HepG2 (cell line): Measurements from ENCODE around the gene TNFAIP3. TPM values are rescaled to one million over a fixed set of nuclear protein-coding genes. Genes with fewer than 3 reads are reported as not detected.
A peak's percentile ranks its signal among the peaks of the same experiment; 100 is the strongest.

Source experiments
- ATF7 ChIP-seq, 2 experiments: fragments of 450-650 bp in 1 of 2; sonication (generic) in 1 of 2; formaldehyde crosslinking in 1 of 2; IDR thresholded peaks; 2 replicates each; pipeline versions ENCODE4 v1.4.0 to v1.6.1; 2016 to 2020; ENCODE audit warnings: antibody characterized with exemption in 1 of 2, mild to moderate bottlenecking in 1 of 2, missing genetic modification reagents in 1 of 2
- CBFB ChIP-seq: sonication (generic); formaldehyde crosslinking; IDR thresholded peaks from 2 replicates; pipeline ENCODE4 v1.4.0; 2020; ENCODE audit warnings: missing genetic modification reagents
- ELF1 ChIP-seq: sonication (generic); formaldehyde crosslinking; IDR thresholded peaks from 2 replicates; pipeline ENCODE4 v1.4.0; 2020; ENCODE audit warnings: missing genetic modification reagents
- HNF4G ChIP-seq, 2 experiments: sonication (generic) in 1 of 2; formaldehyde crosslinking in 1 of 2; IDR thresholded peaks; 2 replicates each; pipeline versions ENCODE4 v1.4.0 to v1.6.1; 2011 to 2020; ENCODE audit warnings: borderline replicate concordance in 2 of 2, low read depth in 2 of 2, mild to moderate bottlenecking in 2 of 2, low read length in 1 of 2, missing genetic modification reagents in 1 of 2, moderate library complexity in 1 of 2
- KLF15 ChIP-seq: sonication (generic); formaldehyde crosslinking; IDR thresholded peaks from 2 replicates; pipeline ENCODE4 v1.8.1; 2023; ENCODE audit warnings: borderline replicate concordance, mild to moderate bottlenecking, inconsistent platforms, missing genetic modification reagents, mixed read lengths
- KLF6 ChIP-seq: IDR thresholded peaks from 2 replicates; pipeline ENCODE4 v1.8.0; 2016; ENCODE audit warnings: missing biosample characterization, missing genetic modification reagents
- PAX8 ChIP-seq: sonication (generic); formaldehyde crosslinking; IDR thresholded peaks from 2 replicates; pipeline ENCODE4 v1.8.0; 2022; ENCODE audit warnings: mild to moderate bottlenecking, missing genetic modification reagents, borderline replicate concordance
- PHF8 ChIP-seq: sonication (generic); formaldehyde crosslinking; IDR thresholded peaks from 2 replicates; pipeline ENCODE4 v1.5.0; 2020; ENCODE audit warnings: missing genetic modification reagents
- RBM39 ChIP-seq: fragments of 200-400 bp; formaldehyde crosslinking; IDR thresholded peaks from one replicate; pipeline ENCODE4 v1.6.1; 2018; ENCODE audit warnings: antibody characterized with exemption, mild to moderate bottlenecking, low read depth, low read length; ENCODE audit not compliant: poor library complexity, severe bottlenecking
- SIX4 ChIP-seq: sonication (generic); formaldehyde crosslinking; IDR thresholded peaks from 2 replicates; pipeline ENCODE4 v1.4.0; 2020; ENCODE audit warnings: missing genetic modification reagents
- SSRP1 ChIP-seq: IDR thresholded peaks from 2 replicates; pipeline ENCODE4 v1.6.1; 2016; ENCODE audit warnings: control low read depth
- TCF12 ChIP-seq, 2 experiments: fragments of 450-650 bp in 1 of 2; sonication (generic) in 1 of 2; formaldehyde crosslinking in 1 of 2; IDR thresholded peaks; 2 replicates each; pipeline versions ENCODE4 v1.6.1 to v1.8.0; 2017 to 2022; ENCODE audit warnings: antibody characterized with exemption in 1 of 2, mild to moderate bottlenecking in 1 of 2, missing genetic modification reagents in 1 of 2, moderate library complexity in 1 of 2
- THRA ChIP-seq: sonication (generic); formaldehyde crosslinking; IDR thresholded peaks from 2 replicates; pipeline ENCODE4 v1.4.0; 2020; ENCODE audit warnings: missing genetic modification reagents, borderline replicate concordance
- ZNF235 ChIP-seq: sonication (generic); formaldehyde crosslinking; IDR thresholded peaks from 2 replicates; pipeline ENCODE4 v1.8.1; 2023; ENCODE audit warnings: mild to moderate bottlenecking, missing genetic modification reagents, borderline replicate concordance
- ZNF503 ChIP-seq: sonication (generic); formaldehyde crosslinking; IDR thresholded peaks from 2 replicates; pipeline ENCODE4 v1.4.0; 2020; ENCODE audit warnings: missing genetic modification reagents
- ZNF512 ChIP-seq: sonication (generic); formaldehyde crosslinking; IDR thresholded peaks from 2 replicates; pipeline ENCODE4 v1.4.0; 2020; ENCODE audit warnings: mild to moderate bottlenecking, missing genetic modification reagents
- ZNF530 ChIP-seq: sonication (generic); formaldehyde crosslinking; IDR thresholded peaks from 2 replicates; pipeline ENCODE4 v1.5.0; 2020; ENCODE audit warnings: low read depth, mild to moderate bottlenecking, missing genetic modification reagents
- ZNF572 ChIP-seq: sonication (generic); formaldehyde crosslinking; IDR thresholded peaks from 2 replicates; pipeline ENCODE4 v1.5.1; 2020; ENCODE audit warnings: mild to moderate bottlenecking, missing genetic modification reagents
- ZNF616 ChIP-seq: sonication (generic); formaldehyde crosslinking; IDR thresholded peaks from 2 replicates; pipeline ENCODE4 v1.5.0; 2020; ENCODE audit warnings: low read depth, mild to moderate bottlenecking, missing genetic modification reagents
- ZNF800 ChIP-seq: sonication (generic); formaldehyde crosslinking; IDR thresholded peaks from 2 replicates; pipeline ENCODE4 v1.4.0; 2020; ENCODE audit warnings: missing genetic modification reagents
- ZZZ3 ChIP-seq: sonication (generic); formaldehyde crosslinking; IDR thresholded peaks from 2 replicates; pipeline ENCODE4 v1.4.0; 2020; ENCODE audit warnings: missing genetic modification reagents, mild to moderate bottlenecking, borderline replicate concordance
- polyA plus RNA-seq, 8 experiments: library from polyadenylated mRNA; depleted of rRNA in 3 of 8; stranded (reverse) in 7 of 8; unstranded in 1 of 8; fragments of >200 nt; fragmentation: Illumina TruSeq in 4 of 8; extraction: Trizol in 4 of 8; gene quantifications; 2 replicates each; pipeline versions ENCODE4 v1.2.1 to v1.2.3, GENCODE V29; 2011 to 2016; ENCODE audit warnings: low read depth in 4 of 8, missing spikeins in 1 of 8, mixed read lengths in 1 of 8; ENCODE audit not compliant: insufficient read depth in 1 of 8
- total RNA-seq, 5 experiments: library from RNA; depleted of rRNA; stranded (reverse); fragments of >200 nt; fragmentation: Illumina TruSeq; extraction: Trizol; gene quantifications; 2 replicates each; pipeline ENCODE4 v1.2.3, GENCODE V29; 2016; ENCODE audit warnings: low read depth in 1 of 5

The TNFAIP3 gene
- total and polyA plus RNA-seq, 2 of the 13 experiments (the other 11 are each of a cell fraction or from before 2014, with no cell fraction given) = 28.2 to 47.1 TPM

GRCh38 chr6:137866914-137867684 lies at the start of gene TNFAIP3 (continued):
- TF ChIP-seq KLF6 (peak; percentile 61), KLF15 (CRISPR knock-in tag) (no peak; the same call in none of the 2 replicates), ZNF616 (CRISPR knock-in tag) (0 out of 2 replicates have a peak, but pooled peaks have one; percentile 67), SSRP1 (CRISPR knock-in tag) (no peak; the same call in 1 of the 2 replicates), SIX4 (CRISPR knock-in tag) (no peak), ATF7 (IDR thresholded peaks at IDR 0.05) (no peak), ATF7 (CRISPR knock-in tag; IDR thresholded peaks at IDR 0.05) (no peak; the same call in 1 of the 2 replicates), ZNF572 (CRISPR knock-in tag) (peak; percentile 94; the same call in 1 of the 2 replicates), CBFB (CRISPR knock-in tag) (peak; percentile 85), TCF12 (IDR thresholded peaks at IDR 0.05) (no peak), TCF12 (CRISPR knock-in tag; IDR thresholded peaks at IDR 0.05) (peak; percentile 52; the same call in 1 of the 2 replicates), PAX8 (CRISPR knock-in tag) (no peak), ZNF235 (CRISPR knock-in tag) (peak; percentile 52; the same call in 1 of the 2 replicates), THRA (CRISPR knock-in tag) (peak; percentile 34; the same call in 1 of the 2 replicates), ZNF512 (CRISPR knock-in tag) (peak; percentile 32; the same call in 1 of the 2 replicates), ZNF800 (no peak), ZNF530 (CRISPR knock-in tag) (no peak), PHF8 (peak; percentile 80), HNF4G (IDR thresholded peaks at IDR 0.05; ENCODE audit: borderline replicate concordance, low read depth, low read length) (peak; percentile 36; the same call in 1 of the 2 replicates), HNF4G (CRISPR knock-in tag; IDR thresholded peaks at IDR 0.05; ENCODE audit: borderline replicate concordance, low read depth) (peak; percentile 57; the same call in 1 of the 2 replicates), ZNF503 (CRISPR knock-in tag) (peak; percentile 71), RBM39 (peak; percentile 2), ZZZ3 (no peak), ELF1 (CRISPR knock-in tag) (peak; percentile 37)
